LNCAP (cell line): ENCODE results near the gene ACTMAP.

ENCODE experiments used
- TF ChIP-seq, protein P1 (sequence below): fragments of 450-650 bp; IDR thresholded peaks from 2 replicates; pipeline ENCODE4 v1.5.1; 2017; ENCODE audit warnings: mild to moderate bottlenecking

Gene ACTMAP

DNA sequence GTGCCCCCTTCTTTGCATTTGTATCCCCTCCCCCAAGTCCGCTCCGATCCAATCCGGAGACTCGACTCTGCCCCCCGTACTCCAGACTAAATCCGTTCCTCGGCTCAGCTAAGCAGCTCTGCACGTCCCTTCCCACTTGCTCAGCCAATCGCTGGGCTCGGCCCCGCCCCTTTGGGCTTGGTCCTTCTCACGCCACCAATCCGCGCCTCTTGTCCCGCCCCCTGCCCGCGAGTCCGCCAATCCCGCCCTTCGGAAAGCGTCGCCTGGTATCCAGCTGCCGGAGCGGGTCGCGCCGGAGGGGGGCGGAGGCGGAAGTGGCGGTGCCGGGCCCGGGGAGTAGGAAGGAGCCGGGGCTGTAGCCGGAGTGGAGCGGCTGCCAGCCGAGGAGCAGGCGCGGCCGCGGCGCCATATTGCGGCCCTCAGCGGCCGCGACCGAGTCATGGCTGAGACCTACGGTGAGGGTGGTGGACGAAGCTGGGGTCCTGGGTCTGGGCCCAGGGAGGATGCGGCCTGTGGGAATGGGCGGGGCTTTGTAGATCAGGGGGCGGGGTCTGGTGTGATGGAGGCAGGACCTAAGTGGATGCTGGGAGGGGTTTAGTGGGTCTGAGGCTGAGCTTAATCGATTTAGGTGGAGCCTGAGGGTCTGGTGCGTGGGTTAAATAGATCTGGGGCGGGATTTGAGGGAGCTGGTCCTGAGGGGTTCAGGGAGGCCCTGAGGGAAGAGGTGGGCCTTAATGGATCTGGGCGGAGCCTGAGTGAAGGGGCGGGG is 27.8 kb upstream of the ACTMAP start, which contains the start of gene RAB4B:
Gene RAB4B (plus strand): TSS at position 311 of the 769 bp plus-strand sequence. CDS start 129 bp downstream, at position 440.
- TF ChIP-seq, protein P1, sequence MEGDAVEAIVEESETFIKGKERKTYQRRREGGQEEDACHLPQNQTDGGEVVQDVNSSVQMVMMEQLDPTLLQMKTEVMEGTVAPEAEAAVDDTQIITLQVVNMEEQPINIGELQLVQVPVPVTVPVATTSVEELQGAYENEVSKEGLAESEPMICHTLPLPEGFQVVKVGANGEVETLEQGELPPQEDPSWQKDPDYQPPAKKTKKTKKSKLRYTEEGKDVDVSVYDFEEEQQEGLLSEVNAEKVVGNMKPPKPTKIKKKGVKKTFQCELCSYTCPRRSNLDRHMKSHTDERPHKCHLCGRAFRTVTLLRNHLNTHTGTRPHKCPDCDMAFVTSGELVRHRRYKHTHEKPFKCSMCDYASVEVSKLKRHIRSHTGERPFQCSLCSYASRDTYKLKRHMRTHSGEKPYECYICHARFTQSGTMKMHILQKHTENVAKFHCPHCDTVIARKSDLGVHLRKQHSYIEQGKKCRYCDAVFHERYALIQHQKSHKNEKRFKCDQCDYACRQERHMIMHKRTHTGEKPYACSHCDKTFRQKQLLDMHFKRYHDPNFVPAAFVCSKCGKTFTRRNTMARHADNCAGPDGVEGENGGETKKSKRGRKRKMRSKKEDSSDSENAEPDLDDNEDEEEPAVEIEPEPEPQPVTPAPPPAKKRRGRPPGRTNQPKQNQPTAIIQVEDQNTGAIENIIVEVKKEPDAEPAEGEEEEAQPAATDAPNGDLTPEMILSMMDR, result no peak

DNA sequence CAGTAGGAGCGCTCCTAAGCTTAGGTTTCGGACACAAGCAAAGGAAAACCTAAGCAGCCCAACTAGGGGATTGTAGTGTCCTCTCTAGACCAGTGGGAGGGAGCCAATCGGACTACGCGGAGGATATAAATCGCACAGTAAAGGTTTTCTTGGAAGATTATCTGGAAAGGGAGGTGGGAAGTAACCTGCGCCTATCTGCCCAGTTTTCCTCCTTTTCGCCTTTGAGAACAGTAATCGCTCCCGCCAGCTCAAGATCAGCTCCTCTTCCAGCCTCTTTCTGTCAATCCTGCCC is 27.3 kb upstream of the ACTMAP start:
- TF ChIP-seq, protein P1, result no peak

DNA sequence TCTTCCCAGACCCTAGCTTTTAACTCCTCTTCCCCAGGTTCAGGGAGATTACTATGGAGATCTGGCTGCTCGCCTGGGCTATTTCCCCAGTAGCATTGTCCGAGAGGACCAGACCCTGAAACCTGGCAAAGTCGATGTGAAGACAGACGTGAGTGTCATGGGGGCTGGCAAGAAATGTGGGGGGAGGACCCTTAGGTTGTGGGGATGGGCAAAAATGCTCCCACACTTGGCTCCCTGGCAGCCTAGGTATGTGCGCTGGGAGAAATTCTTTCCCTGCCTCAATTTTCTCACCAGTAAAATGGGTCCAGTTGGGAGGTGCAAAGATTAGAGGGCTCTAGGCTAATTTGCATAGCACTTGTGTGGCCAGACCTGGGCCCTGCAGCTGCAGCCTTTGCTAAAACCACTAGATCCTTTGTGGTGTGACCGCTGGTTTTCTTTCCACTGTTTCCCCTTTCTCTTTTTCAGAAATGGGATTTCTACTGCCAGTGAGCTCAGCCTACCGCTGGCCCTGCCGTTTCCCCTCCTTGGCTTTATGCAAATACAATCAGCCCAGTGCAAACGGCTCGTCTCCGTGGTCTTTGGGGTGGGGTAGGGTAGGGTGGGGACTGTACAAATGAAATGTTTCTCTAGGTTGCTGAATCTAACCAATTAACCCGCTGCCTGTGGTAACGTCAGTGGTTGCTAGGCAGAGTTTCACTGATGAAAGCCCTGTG is 26.8 kb upstream of the ACTMAP start:
- TF ChIP-seq, protein P1, result no peak

DNA sequence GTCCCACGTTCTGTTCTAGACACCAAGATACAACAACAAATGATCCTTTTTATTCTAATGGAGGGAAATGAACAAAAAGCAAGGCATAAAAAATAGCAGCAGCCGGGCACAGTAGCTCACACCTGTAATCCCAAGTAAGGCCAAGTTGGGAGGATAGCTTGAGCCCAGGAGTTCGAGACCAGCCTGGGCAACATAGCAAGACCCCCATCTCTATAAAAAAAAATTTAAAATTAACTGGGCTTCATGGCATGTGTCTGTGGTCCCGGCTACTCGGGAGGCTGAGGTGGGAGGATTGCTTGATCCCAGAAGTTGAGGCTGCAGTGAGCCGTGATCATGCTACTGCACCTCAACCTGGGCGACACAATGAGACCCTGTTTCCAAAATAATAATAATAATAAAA is 26.1 kb upstream of the ACTMAP start:
- TF ChIP-seq, protein P1, result no peak

DNA sequence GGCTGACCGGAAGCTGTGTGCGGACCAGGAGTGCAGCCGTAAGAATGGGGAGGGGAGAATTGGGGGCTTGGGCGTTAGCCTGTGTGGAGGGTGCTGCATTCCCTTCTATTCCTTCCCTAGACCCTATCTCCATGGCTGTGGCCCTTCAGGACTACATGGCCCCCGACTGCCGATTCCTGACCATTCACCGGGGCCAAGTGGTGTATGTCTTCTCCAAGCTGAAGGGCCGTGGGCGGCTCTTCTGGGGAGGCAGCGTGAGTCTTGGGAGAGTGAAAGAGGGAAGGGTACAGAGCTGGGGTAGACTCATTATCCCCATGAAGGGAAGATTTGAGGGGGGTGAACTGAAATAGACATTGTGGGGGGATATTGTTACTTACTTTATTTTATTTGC is 25.4 kb upstream of the ACTMAP start:
- TF ChIP-seq, protein P1, result no peak

DNA sequence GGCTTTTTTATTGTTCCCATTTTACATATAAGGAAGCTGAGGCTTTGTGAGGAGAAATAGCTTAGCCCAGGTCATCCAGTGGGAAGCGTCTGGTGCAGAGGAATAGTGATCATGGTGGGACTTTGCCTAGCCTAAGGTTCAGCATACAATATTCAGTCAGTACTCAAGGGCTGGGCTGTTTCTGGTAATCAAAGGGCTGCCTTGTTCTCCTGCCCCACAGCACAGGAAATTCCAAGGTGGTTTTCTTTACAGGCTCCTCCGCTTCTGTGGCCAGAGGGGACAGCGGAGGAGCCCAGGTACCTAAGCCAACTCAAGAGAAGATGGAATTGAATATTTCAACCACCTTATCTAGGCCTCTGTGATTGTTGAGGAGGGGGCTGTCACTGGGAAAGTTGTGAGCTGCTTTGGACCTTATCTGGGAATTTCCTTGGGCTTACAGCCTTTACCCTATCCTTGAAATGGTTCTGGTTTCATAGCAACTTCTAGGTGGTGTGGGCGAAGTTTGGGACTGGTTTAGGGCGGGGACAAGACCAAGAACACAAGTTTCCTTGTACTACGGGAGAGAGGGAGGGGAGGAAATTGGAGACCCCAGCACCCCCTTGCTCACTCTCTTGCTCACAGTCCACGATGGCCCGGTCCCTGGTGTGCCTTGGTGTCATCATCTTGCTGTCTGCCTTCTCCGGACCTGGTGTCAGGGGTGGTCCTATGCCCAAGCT is 24.8 kb upstream of the ACTMAP start, which contains the start of gene MIA:
Gene MIA (plus strand): TSS at position 606 of the 716 bp plus-strand sequence. CDS start 22 bp downstream, at position 628.
- TF ChIP-seq, protein P1, result no peak

DNA sequence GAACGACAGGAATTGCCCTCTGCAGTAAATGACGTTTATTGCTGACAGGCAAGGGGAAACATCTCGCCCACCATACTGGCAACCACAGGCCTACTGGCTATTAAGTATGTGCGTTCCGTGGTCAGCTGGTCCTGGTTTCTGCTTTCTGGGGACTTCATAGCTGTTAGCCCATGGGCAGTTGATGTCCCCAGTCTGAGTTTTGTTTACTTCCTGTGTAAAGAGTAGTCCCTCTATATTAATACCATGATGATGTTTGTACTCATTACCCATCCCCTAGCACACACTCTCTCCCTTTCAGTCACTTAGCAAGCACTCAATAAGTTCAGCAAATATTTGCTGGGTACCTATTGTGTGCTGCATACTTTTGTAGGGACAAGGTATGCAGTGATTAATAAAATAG is 18.6 kb upstream of the ACTMAP start:
- TF ChIP-seq, protein P1, result no peak
